GM20431 (cell line): ENCODE results near the gene ADGRG4.

ENCODE experiments used
- in situ Hi-C: fragments of 300-500 bp; cut with MseI, MboI; formaldehyde crosslinking; loops from one replicate; pipeline ENCODE4 v1.15.0; 2020; ENCODE audit warnings: low sequenced_read_pairs; ENCODE audit not compliant: unreplicated experiment

ADGRG4 gene

DNA sequence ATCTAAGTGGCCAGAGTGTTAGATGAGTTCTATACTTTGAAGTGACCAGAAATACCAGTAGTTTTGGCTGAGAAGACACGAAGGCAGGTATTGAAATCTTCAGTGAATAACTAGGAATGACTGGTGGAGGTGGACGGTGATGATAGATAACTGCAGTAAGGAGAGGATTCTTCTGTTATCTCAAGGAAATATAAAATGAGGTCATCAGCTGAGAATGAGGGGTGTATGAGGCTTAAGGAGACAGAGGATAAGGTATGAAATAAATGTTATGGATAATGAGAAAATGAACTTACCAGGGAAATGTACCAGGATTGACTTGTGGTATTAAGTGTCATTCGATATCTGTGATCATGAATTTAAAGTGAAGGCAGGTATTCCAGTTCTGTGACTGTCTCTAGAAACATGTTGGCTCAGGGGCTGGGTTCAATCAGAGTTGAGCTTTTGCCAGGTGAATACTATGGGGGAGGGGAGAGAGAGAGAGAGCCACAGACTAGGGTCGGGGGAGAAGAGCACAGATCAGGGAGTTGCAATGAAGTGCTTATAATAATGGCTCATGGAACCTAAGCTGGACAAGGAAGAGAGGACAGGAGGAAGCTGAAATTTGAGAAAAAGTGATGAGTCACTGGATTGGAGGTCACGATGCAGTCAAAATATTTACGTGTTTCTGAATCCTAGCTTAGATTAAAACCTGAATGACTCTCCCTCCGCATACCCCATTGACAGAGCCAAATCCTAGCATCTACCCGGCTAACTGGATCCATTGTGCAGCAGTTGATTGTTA, 149.5 kb downstream of the ADGRG4 start:
- in situ Hi-C loops, result no loop called here

DNA sequence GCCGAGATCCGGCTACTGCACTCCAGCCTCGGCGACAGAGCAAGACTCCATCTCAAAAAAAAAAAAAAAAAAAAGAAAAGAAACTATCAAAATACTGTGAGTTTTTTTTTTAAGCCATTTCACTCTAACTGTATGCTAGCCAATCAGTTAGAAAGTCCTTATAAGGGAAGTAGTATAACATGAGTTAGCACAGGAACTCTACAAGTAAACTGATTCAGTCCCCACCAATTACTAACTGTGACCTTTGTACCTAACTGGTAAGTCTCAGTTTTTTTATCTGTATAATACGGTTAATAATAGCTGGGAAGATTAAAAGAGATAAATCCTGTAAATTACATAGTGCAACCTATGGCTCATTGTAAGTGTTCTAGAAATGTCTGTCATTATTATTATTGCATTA, 151.9 kb downstream of the ADGRG4 start:
- in situ Hi-C loops, result no loop called here

DNA sequence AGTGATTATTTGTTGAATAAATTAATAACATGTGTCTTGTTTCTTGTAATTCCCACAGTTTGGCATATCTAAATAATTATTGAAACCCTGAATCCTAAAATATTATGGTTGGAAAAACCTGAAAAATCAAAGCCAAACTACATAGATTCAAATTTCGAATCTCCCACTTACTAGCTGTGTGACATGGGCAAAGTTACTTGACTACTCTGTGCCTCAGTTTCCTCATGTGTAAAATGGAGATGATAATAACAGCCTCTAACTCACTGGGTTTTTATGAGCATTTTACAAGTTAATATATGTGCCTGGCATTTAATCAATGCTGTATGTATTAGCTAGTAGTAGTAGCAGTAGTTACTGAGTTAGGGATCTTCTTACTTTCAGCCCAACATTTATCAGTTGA, 152.4 kb downstream of the ADGRG4 start:
- in situ Hi-C loops, result no loop called here

DNA sequence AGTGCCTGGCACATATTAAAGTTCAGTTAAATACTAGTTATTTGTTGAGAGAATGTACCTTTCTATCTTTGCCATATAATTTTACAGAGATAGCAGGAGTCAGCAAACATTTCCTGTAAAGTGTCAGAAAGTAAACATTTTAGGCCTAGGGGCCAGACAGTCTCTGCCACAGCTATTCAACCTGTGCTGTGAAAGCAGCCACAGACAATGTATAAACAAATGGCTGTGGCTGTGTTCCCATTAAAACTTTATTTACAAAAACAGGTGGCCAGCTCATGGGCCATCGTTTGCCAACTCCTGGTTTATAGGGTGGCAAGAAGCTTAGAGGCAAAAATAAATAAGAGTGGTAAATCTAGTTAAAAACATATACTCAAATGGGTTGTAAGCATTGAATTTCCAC, 153.0 kb downstream of the ADGRG4 start:
- in situ Hi-C loops, result no loop called here

DNA sequence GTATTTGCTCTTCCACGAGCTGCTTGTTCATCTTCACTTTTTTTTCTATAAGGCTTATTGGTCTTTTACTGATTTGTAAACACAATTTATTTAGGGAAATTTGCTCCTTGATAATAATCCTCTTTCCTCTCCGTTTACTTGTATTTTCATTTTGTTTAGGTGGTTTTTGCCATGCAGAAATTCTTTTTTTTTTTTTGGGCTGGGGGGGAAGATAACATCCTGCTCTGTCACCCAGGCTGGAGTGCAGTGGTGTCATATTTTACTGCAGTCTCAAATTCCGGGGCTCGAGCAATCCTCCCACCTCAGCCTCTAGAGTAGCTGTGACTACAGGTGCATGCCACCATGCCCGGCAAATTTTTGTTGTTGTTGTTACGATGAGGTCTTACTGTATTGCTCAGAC, 155.4 kb downstream of the ADGRG4 start:
- in situ Hi-C loops, result no loop called here

DNA sequence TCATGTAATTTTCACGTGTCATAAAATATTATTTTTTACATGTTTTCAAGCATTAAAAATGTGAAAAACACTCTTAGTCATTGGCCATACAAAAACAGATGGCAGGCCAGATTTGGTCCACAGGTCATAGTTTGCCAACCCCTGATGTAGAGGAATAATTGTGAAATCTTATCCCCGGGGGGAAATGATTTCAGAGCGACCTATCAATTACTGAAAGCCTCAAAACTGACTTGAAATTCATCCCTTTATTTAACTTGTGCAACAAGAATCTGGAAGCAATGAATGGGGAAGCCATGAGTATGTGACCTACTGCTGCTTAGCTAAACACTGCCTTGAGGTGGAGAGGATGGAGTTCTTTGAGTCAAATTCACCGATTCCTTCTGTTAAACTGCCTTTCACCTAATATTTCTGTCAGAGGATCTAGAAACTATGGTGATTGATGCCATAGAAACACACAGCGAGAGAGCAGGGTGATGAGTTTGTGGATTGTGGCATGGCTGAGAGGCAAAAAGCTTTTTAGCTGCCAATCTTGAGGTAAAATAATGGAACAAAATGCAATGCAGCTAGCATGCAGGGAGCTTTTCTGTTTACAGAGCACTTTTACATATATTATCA, 156.6 kb downstream of the ADGRG4 start:
- in situ Hi-C loops, result no loop called here

DNA sequence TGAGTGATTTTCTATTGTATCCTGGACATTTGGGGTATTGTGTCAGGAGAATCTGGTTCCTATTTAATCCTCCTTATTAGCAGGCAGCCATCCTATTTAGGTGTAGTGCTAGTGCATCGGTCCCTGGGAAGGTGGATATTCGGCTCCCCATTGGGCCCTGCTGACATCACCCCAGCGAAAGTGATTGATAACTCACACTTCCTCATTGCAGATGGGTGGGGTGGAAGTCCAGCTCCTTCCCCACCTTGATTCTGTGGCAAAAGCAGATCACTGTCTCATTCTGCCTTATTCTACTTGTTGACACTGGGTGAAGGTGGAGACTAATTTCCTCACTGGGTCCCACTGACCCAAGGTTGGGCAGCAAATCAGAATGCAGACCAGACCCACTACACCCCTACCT, 163.8 kb downstream of the ADGRG4 start:
- in situ Hi-C loops, result no loop called here
